GM23338 (cell line): Measurements from ENCODE around the gene PALLD. TPM values are rescaled to one million over a fixed set of nuclear protein-coding genes. Genes with fewer than 3 reads are reported as not detected.

Source experiments
- ATAC-seq: fragments of 200-7000 bp; cut with Tn5 transposase; 3 replicates; pipeline ENCODE4 v1.9.1; 2020
- DNase-seq: peaks from one replicate; pipeline ENCODE4 v3.0.0-alpha.2; 2015; ENCODE audit warnings: low spot score
- H2AFZ ChIP-seq: fragments of 200-600 bp; sonication (generic); 2 replicates; pipeline ENCODE4 v1.8.0; 2016; ENCODE audit warnings: antibody characterized with exemption, mild to moderate bottlenecking, moderate library complexity
- H3F3A ChIP-seq: fragments of 200-600 bp; sonication (generic); replicated peaks from 2 replicates; pipeline ENCODE4 v1.8.0; 2017; ENCODE audit warnings: antibody characterized with exemption, mixed run types, low read depth
- H3K27ac ChIP-seq: fragments of 200-600 bp; sonication (generic); 2 replicates; pipeline ENCODE4 v1.6.1; 2016; ENCODE audit warnings: low read depth
- H3K27me3 ChIP-seq: fragments of 200-600 bp; sonication (generic); 2 replicates; pipeline ENCODE4 v1.8.0; 2016; ENCODE audit warnings: mild to moderate bottlenecking, mixed run types, moderate library complexity; ENCODE audit not compliant: insufficient read depth
- H3K36me3 ChIP-seq: fragments of 200-600 bp; sonication (generic); 2 replicates; pipeline ENCODE4 v1.8.0; 2016; ENCODE audit warnings: mild to moderate bottlenecking; ENCODE audit not compliant: insufficient read depth
- H3K4me1 ChIP-seq: fragments of 200-600 bp; sonication (generic); 2 replicates; pipeline ENCODE4 v1.8.0; 2016; ENCODE audit warnings: mild to moderate bottlenecking, moderate library complexity; ENCODE audit not compliant: insufficient read depth
- H3K4me2 ChIP-seq: fragments of 200-600 bp; sonication (generic); 2 replicates; pipeline ENCODE4 v1.7.1; 2017; ENCODE audit warnings: mixed run types
- H3K4me3 ChIP-seq: fragments of 200-600 bp; sonication (generic); 2 replicates; pipeline ENCODE4 v1.6.1; 2016; ENCODE audit warnings: mixed run types
- H3K79me2 ChIP-seq: fragments of 200-600 bp; sonication (generic); replicated peaks from 2 replicates; pipeline ENCODE4 v1.8.0; 2017; ENCODE audit warnings: mild to moderate bottlenecking; ENCODE audit not compliant: insufficient read depth
- H3K9me2 ChIP-seq: fragments of 200-600 bp; sonication (generic); 2 replicates; pipeline ENCODE4 v1.8.0; 2017; ENCODE audit not compliant: insufficient read depth
- H4K20me1 ChIP-seq: fragments of 200-600 bp; sonication (generic); replicated peaks from 2 replicates; pipeline ENCODE4 v1.8.0; 2017; ENCODE audit warnings: mild to moderate bottlenecking; ENCODE audit not compliant: insufficient read depth
- H3K27ac Mint-ChIP-seq: 2 replicates; pipeline ENCODE4 v1.8.0; 2020; ENCODE audit warnings: inconsistent platforms, mild to moderate bottlenecking, moderate library complexity, mixed read lengths
- H3K27me3 Mint-ChIP-seq: 3 replicates; pipeline ENCODE4 v1.8.0; 2022; ENCODE audit warnings: low read depth, mild to moderate bottlenecking, moderate library complexity, mixed read lengths, inconsistent platforms; ENCODE audit not compliant: insufficient read depth, poor library complexity
- H3K36me3 Mint-ChIP-seq: 3 replicates; pipeline ENCODE4 v1.8.0; 2021; ENCODE audit warnings: low read depth, mild to moderate bottlenecking, inconsistent platforms, moderate library complexity, mixed read lengths
- H3K4me1 Mint-ChIP-seq: 3 replicates; pipeline ENCODE4 v1.8.0; 2020; ENCODE audit warnings: mild to moderate bottlenecking, inconsistent platforms, mixed read lengths
- H3K4me3 Mint-ChIP-seq: 3 replicates; pipeline ENCODE4 v1.8.0; 2021; ENCODE audit warnings: moderate library complexity, mild to moderate bottlenecking, inconsistent platforms, mixed read lengths
- H3K9me3 Mint-ChIP-seq: 3 replicates; pipeline ENCODE4 v1.8.0; 2020; ENCODE audit warnings: moderate library complexity, mild to moderate bottlenecking, inconsistent platforms, mixed read lengths
- CREB1 ChIP-seq: fragments of 250-450 bp; sonication (Bioruptor Pico); IDR thresholded peaks from 2 replicates; pipeline ENCODE4 v1.5.0; 2020; ENCODE audit warnings: low read depth, mild to moderate bottlenecking, moderate library complexity
- EZH2phosphoT487 ChIP-seq: fragments of 200-600 bp; sonication (generic); IDR thresholded peaks from one replicate; pipeline ENCODE4 v1.8.1; 2018; ENCODE audit warnings: antibody characterized with exemption; ENCODE audit not compliant: unreplicated experiment
- JUNB ChIP-seq: IDR thresholded peaks from one replicate; pipeline ENCODE4 v1.6.1; 2016; ENCODE audit warnings: antibody characterized with exemption; ENCODE audit not compliant: unreplicated experiment
- NANOG ChIP-seq: IDR thresholded peaks from 2 replicates; pipeline ENCODE4 v1.6.1; 2016; ENCODE audit warnings: antibody characterized with exemption, borderline replicate concordance
- POLR2AphosphoS5 ChIP-seq: IDR thresholded peaks from 2 replicates; pipeline ENCODE4 v1.6.1; 2016; ENCODE audit warnings: antibody characterized with exemption, low read depth
- STAT1 ChIP-seq: IDR thresholded peaks from one replicate; pipeline ENCODE4 v1.6.1; 2016; ENCODE audit warnings: antibody characterized with exemption; ENCODE audit not compliant: unreplicated experiment
- ZNF114 ChIP-seq: fragments of 250-450 bp; sonication (Bioruptor Pico); IDR thresholded peaks from 2 replicates; pipeline ENCODE4 v1.5.0; 2020; ENCODE audit warnings: mild to moderate bottlenecking, moderate library complexity
- ZNF331 ChIP-seq: fragments of 250-450 bp; sonication (Bioruptor Pico); IDR thresholded peaks from 2 replicates; pipeline ENCODE4 v1.5.0; 2020; ENCODE audit warnings: low read depth, mild to moderate bottlenecking, moderate library complexity
- polyA plus RNA-seq: library from polyadenylated mRNA; unstranded; fragments of >200 nt; fragmentation: Nextera tagmentation; extraction: Ambion mirVana; gene quantifications from 2 replicates; pipeline ENCODE4 v1.2.1, GENCODE V29; 2016
- total RNA-seq: library from RNA; depleted of rRNA; stranded (reverse); fragments of >200 nt; shearing (Covaris generic); gene quantifications from 2 replicates; pipeline ENCODE4 v1.2.3, GENCODE V29; 2014
- TF ChIP-seq, protein P1 (sequence below): fragments of 250-450 bp; sonication (Bioruptor Pico); IDR thresholded peaks from 2 replicates; pipeline ENCODE4 v1.5.0; 2020; ENCODE audit warnings: mild to moderate bottlenecking, moderate library complexity
- TF ChIP-seq, protein P2 (sequence below), 2 experiments: fragments of 200-600 bp in 1 of 2; sonication (generic) in 1 of 2; conservative IDR thresholded peaks; 2 replicates each; pipeline versions ENCODE4 v1.5.1 to v1.6.1; 2016 to 2017; ENCODE audit warnings: antibody characterized with exemption in 2 of 2, low read depth in 2 of 2, mild to moderate bottlenecking in 2 of 2, moderate library complexity in 1 of 2
- TF ChIP-seq, protein P3 (sequence below): IDR thresholded peaks from one replicate; pipeline ENCODE4 v1.6.1; 2018; ENCODE audit warnings: antibody characterized with exemption; ENCODE audit not compliant: unreplicated experiment
- TF ChIP-seq, protein P4 (sequence below): IDR thresholded peaks from 2 replicates; pipeline ENCODE4 v1.6.1; 2016; ENCODE audit warnings: antibody characterized with exemption

PALLD gene
- total and polyA plus RNA-seq, 2 experiments from 2014 or later: 13.1 to 30.2 TPM

DNA sequence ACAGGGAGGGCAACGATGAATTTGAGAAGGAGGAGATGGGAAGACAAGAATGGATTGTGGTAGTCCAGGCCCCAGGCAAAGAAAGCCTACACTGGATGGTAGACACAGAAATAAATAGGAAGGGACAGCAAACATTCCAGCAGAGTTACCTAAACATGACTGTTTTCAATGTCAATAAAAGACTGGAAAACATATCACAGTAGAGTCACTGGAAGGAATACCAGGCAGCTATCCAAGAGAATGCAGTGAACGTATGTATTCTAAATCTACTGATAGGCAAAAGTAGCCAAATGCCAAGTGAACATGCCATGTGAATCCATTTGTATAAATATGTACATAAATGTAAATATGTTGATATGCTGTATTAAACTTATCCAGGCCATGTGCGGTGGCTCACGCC, 183.0 kb downstream of the PALLD start (continued):
- TF ChIP-seq, protein P1, sequence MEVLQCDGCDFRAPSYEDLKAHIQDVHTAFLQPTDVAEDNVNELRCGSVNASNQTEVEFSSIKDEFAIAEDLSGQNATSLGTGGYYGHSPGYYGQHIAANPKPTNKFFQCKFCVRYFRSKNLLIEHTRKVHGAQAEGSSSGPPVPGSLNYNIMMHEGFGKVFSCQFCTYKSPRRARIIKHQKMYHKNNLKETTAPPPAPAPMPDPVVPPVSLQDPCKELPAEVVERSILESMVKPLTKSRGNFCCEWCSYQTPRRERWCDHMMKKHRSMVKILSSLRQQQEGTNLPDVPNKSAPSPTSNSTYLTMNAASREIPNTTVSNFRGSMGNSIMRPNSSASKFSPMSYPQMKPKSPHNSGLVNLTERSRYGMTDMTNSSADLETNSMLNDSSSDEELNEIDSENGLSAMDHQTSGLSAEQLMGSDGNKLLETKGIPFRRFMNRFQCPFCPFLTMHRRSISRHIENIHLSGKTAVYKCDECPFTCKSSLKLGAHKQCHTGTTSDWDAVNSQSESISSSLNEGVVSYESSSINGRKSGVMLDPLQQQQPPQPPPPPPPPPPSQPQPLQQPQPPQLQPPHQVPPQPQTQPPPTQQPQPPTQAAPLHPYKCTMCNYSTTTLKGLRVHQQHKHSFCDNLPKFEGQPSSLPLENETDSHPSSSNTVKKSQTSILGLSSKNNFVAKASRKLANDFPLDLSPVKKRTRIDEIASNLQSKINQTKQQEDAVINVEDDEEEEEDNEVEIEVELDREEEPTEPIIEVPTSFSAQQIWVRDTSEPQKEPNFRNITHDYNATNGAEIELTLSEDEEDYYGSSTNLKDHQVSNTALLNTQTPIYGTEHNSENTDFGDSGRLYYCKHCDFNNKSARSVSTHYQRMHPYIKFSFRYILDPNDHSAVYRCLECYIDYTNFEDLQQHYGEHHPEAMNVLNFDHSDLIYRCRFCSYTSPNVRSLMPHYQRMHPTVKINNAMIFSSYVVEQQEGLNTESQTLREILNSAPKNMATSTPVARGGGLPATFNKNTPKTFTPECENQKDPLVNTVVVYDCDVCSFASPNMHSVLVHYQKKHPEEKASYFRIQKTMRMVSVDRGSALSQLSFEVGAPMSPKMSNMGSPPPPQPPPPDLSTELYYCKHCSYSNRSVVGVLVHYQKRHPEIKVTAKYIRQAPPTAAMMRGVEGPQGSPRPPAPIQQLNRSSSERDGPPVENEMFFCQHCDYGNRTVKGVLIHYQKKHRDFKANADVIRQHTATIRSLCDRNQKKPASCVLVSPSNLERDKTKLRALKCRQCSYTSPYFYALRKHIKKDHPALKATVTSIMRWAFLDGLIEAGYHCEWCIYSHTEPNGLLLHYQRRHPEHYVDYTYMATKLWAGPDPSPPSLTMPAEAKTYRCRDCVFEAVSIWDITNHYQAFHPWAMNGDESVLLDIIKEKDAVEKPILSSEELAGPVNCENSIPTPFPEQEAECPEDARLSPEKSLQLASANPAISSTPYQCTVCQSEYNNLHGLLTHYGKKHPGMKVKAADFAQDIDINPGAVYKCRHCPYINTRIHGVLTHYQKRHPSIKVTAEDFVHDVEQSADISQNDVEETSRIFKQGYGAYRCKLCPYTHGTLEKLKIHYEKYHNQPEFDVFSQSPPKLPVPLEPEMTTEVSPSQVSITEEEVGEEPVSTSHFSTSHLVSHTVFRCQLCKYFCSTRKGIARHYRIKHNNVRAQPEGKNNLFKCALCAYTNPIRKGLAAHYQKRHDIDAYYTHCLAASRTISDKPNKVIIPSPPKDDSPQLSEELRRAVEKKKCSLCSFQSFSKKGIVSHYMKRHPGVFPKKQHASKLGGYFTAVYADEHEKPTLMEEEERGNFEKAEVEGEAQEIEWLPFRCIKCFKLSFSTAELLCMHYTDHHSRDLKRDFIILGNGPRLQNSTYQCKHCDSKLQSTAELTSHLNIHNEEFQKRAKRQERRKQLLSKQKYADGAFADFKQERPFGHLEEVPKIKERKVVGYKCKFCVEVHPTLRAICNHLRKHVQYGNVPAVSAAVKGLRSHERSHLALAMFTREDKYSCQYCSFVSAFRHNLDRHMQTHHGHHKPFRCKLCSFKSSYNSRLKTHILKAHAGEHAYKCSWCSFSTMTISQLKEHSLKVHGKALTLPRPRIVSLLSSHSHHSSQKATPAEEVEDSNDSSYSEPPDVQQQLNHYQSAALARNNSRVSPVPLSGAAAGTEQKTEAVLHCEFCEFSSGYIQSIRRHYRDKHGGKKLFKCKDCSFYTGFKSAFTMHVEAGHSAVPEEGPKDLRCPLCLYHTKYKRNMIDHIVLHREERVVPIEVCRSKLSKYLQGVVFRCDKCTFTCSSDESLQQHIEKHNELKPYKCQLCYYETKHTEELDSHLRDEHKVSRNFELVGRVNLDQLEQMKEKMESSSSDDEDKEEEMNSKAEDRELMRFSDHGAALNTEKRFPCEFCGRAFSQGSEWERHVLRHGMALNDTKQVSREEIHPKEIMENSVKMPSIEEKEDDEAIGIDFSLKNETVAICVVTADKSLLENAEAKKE (CRISPR knock-in tag): no peak

DNA sequence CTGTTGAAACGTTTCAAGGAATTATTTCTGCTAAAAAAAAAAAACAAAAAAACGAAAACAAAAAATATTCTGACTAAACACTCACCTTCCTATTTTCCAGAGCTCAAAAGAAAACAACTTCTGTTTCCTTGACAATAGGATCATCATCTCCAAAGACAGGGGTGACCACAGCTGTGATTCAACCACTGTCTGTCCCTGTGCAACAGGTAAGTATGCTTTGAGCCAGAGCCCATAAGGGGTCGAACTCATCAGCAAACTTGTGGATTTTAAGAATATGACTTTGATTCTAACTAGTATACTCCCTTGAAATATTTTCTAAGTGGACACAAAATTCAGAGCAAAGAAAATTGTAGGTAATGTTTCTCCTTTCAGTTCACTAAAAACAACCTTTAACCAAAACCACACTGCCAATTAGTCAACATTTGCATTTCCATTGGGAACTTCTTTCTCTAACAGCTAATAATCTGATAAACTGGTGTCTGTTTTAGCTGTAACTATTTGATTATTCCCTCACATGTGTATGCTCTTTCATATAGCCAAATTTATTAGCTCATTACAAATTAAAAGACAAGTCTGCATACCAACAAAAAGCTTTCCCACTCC, 186.1 kb downstream of the PALLD start:
- Histone ChIP-seq H2AFZ (no peak overlapping the region), H3K36me3 (no peaks in the 10 kb centered on the region), H3K27ac (no peak overlapping the region), H3F3A (no peaks in the 10 kb centered on the region), H3K4me2 (no peak overlapping the region), H3K27me3 (no peaks in the 10 kb centered on the region), H3K9me2 (no peaks in the 10 kb centered on the region), H3K79me2 (no peaks in the 10 kb centered on the region), H3K4me3 (no peak overlapping the region), H3K4me1 (0 out of 2 replicates have a peak, but pooled peaks cover 4% of the 10 kb centered on the region), H4K20me1 (no peaks in the 10 kb centered on the region)
- Mint-ChIP-seq H3K27ac (no peak overlapping the region), H3K4me3 (no peak overlapping the region), H3K27me3 (no peaks in the 10 kb centered on the region), H3K36me3 (no peaks in the 10 kb centered on the region; the same call in 2 of the 3 replicates), H3K9me3 (no peaks in the 10 kb centered on the region), H3K4me1 (peaks cover 7% of the 10 kb centered on the region)
- no peak for DNase-seq
- ATAC-seq: no peak
- TF ChIP-seq JUNB (no peak), ZNF331 (CRISPR knock-in tag) (no peak), STAT1 (no peak), POLR2AphosphoS5 (no peak), NANOG (no peak), EZH2phosphoT487 (no peak), ZNF114 (CRISPR knock-in tag) (no peak), CREB1 (no peak)
- TF ChIP-seq, protein P2, sequence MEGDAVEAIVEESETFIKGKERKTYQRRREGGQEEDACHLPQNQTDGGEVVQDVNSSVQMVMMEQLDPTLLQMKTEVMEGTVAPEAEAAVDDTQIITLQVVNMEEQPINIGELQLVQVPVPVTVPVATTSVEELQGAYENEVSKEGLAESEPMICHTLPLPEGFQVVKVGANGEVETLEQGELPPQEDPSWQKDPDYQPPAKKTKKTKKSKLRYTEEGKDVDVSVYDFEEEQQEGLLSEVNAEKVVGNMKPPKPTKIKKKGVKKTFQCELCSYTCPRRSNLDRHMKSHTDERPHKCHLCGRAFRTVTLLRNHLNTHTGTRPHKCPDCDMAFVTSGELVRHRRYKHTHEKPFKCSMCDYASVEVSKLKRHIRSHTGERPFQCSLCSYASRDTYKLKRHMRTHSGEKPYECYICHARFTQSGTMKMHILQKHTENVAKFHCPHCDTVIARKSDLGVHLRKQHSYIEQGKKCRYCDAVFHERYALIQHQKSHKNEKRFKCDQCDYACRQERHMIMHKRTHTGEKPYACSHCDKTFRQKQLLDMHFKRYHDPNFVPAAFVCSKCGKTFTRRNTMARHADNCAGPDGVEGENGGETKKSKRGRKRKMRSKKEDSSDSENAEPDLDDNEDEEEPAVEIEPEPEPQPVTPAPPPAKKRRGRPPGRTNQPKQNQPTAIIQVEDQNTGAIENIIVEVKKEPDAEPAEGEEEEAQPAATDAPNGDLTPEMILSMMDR (conservative IDR thresholded peaks at IDR 0.05; ENCODE audit: low read depth in 2 of 2): no peak
- TF ChIP-seq, protein P3, sequence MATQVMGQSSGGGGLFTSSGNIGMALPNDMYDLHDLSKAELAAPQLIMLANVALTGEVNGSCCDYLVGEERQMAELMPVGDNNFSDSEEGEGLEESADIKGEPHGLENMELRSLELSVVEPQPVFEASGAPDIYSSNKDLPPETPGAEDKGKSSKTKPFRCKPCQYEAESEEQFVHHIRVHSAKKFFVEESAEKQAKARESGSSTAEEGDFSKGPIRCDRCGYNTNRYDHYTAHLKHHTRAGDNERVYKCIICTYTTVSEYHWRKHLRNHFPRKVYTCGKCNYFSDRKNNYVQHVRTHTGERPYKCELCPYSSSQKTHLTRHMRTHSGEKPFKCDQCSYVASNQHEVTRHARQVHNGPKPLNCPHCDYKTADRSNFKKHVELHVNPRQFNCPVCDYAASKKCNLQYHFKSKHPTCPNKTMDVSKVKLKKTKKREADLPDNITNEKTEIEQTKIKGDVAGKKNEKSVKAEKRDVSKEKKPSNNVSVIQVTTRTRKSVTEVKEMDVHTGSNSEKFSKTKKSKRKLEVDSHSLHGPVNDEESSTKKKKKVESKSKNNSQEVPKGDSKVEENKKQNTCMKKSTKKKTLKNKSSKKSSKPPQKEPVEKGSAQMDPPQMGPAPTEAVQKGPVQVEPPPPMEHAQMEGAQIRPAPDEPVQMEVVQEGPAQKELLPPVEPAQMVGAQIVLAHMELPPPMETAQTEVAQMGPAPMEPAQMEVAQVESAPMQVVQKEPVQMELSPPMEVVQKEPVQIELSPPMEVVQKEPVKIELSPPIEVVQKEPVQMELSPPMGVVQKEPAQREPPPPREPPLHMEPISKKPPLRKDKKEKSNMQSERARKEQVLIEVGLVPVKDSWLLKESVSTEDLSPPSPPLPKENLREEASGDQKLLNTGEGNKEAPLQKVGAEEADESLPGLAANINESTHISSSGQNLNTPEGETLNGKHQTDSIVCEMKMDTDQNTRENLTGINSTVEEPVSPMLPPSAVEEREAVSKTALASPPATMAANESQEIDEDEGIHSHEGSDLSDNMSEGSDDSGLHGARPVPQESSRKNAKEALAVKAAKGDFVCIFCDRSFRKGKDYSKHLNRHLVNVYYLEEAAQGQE: no peak
- TF ChIP-seq, protein P4, sequence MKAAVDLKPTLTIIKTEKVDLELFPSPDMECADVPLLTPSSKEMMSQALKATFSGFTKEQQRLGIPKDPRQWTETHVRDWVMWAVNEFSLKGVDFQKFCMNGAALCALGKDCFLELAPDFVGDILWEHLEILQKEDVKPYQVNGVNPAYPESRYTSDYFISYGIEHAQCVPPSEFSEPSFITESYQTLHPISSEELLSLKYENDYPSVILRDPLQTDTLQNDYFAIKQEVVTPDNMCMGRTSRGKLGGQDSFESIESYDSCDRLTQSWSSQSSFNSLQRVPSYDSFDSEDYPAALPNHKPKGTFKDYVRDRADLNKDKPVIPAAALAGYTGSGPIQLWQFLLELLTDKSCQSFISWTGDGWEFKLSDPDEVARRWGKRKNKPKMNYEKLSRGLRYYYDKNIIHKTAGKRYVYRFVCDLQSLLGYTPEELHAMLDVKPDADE: no peak
